OCI-LY7 (cell line): ENCODE measurements around the gene PRMT9.

ENCODE experiments used
- CTCF ChIP-seq: fragments of 200-600 bp; sonication (generic); conservative IDR thresholded peaks from 2 replicates; pipeline ENCODE4 v1.5.1; 2014; ENCODE audit warnings: mild to moderate bottlenecking, antibody characterized with exemption, low read length, moderate library complexity, mixed read lengths
- EZH2phosphoT487 ChIP-seq: fragments of 200-600 bp; sonication (generic); IDR thresholded peaks from 2 replicates; pipeline ENCODE4 v1.6.1; 2018; ENCODE audit warnings: low read depth, borderline replicate concordance, mild to moderate bottlenecking, mixed run types, antibody characterized with exemption, low read length, moderate library complexity, mixed read lengths

- TF ChIP-seq CTCF (no peak), EZH2phosphoT487 (no peak)
Observed at GRCh38 chr4:147709999-147710398, 26.0 kb upstream of the PRMT9 start.
